Measurements from ENCODE around the gene ZDHHC9.

ZDHHC9 gene

DNA sequence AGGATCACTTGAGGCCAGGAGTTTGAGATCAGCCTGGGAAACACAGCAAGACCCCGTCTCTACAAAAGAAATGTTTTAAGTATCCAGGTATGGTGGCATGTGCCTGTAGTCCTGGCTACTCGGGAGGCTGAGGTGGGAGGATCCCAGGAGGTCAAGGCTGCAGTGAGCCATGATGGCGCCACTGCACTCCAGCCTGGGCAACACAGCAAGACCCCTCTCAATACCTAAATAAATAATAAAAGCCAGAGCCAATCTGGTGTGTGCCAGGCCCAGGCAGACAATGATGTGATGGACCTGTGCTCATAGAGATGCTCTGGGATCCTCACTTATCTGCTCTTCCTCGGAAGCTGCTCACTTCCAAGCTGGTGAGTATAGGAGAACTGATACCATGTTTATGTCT is 82.1 kb downstream of the ZDHHC9 start:
- DNase-seq: no peak

DNA sequence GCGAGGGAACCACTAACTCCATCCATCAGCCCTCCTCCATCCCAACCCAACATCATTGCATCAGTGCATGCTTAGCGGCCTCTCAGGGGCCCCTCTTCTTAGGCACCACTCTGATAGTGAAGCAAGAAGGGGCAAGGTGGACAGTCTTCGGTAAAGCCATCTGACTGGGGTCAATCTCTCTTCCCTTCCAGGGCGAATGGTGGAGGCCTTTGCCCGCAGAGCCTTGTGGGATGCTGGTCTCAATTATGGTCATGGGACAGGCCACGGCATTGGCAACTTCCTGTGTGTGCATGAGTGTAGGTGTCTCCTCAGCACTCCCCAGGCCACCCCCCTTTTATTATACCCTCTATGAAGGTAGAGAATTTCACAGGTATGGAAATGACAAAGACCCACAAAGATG is 82.7 kb downstream of the ZDHHC9 start:
- DNase-seq: no peak

DNA sequence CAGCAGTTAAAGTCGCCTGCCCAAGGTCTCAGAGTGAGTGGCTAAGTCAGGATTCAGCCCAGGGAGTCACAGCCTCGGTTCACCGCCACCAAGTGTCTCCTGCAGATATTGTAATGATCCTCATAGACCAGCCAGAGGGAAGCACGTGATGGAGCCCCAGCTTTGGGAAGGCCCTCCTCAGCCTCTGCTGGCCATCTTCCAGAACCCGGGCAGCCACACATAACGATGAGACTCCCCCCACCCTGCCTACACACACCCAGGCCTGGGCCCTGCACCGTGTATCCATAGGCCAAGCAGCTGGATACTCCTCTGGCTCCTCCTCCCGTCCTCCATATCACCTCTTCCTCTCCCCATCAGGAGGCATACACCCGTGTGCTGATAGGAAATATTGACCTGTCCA is 83.5 kb downstream of the ZDHHC9 start:
- no peak for DNase-seq

DNA sequence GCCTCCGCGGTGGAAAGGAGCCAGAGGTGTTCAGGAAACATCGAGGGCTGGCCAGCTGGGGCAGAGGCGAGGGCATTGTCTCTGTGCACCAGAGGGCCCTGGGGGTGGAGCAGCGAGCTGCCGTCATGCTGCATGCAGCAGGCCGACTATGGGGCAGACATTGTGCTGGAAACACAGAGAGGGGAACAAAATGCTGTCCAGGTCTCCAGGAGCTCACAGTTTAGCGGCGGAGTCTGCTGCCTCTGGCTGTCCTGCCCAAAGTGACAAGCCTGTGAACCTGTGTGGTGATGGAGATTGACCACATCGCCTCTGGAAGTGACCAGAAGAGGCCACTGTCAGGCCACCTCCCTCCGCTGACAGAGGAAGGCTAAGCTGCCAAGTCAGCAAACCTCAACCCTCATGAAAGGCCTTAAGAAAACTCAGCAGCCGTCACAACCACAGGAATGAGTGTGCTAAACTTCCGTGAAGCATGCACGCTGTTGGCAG is 84.1 kb downstream of the ZDHHC9 start:
- peak; percentile 73 to 85 (median 83) for DNase-seq

DNA sequence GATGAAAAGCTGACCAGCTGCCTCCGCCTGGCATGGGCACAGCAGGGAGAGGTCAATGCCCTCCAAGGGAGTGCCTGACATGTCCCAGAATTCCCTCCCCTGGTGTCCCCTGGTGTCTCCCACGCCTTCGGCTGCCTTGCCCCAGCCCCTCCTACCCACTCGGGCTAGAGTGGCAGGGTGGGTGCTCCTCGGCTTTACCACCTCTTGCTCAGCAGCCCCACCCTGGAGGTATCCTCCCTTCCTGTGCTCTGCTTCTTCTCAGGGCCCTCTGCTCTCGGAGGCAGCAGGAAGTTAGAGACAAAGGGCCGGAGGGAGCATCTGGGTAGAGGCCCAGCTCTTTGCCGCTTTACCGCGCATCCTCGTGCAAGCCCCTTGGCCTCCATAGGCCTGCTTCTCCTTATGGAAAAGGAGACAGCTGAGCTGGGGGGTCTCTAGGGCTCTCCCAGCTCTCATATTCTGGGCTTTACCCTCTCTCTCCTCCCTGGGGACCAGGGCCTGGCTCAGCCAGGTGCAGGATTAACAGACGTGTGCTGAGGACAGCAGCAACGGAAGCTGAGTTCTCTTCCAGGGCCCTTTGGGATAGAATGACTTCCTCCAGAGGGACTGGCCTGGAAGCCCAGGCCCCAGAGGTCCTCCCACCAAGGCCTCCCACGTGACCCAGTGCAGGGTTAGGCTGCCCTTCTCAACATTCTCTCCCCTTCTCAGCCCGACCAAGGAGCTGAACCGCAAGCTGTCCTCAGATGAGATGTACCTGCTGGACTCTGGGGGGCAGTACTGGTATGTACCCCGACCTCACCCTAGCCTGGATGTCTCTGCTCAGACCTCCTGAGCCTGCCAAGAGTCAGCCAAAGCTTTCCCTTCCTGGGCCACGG is 87.7 kb downstream of the ZDHHC9 start:
- DNase-seq: peak in 1 of 4 experiments; percentile 31

DNA sequence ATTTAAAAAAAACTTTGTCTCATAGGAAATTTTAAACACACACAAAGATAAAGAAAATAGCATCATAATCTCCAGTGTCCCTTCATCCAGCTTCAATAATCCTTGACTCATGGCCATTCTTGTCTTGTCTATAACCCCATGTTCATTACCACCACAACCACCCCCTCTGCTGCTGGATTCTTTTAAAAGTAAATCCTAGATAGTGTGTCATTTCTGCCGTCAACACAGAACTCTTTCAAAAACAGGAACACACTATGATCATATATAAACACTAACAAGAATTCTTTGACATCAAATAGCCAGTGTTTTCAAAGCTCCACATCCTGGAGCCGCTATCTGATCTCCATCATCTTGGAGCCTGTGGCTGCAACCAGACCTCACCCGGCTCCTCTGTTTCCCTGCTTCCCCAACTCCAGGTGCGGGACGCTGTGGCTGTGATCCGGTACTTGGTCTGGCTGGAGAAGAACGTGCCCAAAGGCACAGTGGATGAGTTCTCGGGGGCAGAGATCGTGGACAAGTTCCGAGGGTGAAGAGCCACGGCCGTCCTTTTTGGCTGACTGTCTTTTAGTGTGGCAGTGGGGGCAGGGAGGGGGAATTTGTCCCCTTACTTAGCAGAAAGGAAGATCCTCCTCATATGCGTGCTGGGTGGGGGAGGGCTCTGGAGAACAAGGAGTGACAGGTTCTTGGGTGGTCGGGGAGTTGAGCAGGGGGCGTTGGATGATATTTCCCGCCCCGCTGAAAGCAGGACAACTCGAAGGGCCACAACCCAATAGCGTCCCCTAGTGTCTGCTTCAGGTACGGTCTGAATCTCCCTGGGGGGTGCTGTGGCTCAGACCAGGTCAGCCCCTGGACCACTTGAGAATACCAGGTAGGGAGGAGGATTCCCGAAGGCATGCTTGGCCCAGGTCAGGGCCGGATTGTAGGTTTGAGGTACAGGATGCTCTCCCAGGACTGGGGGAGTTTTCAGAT is 89.3 kb downstream of the ZDHHC9 start:
- peak in 3 of 4 experiments; percentile 41 to 58 (median 48) for DNase-seq

All from suppressor macrophage (primary cell).